GM18867 (cell line): ENCODE measurements around the gene RAPGEFL1.
"Not testable (repeated sequence)": the region's sequence is repeated elsewhere in the genome, so short reads cannot be mapped to it uniquely, and the experiment has no call there.

Source experiments
- ATAC-seq: cut with Tn5 transposase; IDR thresholded peaks from one replicate; pipeline ENCODE4 v1.9.1; 2021; ENCODE audit warnings: mild to moderate bottlenecking, moderate library complexity; ENCODE audit not compliant: unreplicated experiment

RAPGEFL1 gene, protein sequence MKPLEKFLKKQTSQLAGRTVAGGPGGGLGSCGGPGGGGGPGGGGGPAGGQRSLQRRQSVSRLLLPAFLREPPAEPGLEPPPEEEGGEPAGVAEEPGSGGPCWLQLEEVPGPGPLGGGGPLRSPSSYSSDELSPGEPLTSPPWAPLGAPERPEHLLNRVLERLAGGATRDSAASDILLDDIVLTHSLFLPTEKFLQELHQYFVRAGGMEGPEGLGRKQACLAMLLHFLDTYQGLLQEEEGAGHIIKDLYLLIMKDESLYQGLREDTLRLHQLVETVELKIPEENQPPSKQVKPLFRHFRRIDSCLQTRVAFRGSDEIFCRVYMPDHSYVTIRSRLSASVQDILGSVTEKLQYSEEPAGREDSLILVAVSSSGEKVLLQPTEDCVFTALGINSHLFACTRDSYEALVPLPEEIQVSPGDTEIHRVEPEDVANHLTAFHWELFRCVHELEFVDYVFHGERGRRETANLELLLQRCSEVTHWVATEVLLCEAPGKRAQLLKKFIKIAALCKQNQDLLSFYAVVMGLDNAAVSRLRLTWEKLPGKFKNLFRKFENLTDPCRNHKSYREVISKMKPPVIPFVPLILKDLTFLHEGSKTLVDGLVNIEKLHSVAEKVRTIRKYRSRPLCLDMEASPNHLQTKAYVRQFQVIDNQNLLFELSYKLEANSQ

DNA sequence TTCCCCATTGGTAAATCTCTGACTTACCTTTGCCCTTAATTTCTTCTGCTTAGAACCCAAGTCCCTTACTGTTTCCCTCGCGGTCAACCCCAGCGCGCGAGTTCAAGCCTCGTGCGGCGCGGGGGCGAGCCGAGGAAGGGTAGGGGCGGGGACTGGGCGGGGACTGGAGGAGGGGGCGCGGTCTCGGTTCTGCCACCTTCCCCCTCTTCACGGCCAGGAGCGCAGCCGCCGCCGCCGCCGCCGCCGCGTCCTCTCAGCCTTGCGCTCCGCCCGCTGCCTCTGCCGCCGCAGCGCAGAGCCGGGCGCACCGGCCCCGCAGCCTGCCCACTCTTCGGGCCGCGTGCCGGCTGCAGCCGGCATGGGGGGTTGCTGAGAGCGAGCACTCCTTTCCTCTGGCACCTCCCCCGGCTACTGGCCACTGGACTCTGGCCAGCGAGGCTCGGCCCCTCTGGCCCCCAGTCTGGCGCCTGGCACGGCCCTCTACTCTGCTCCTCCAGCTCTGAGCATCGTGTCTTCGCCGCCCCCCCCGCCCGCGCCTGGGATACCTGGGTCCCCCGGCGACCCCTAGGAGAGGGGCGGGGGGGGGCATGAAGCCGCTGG, at the start of gene RAPGEFL1:
Gene RAPGEFL1, plus strand, starts transcription at position 196 of the 600 bp plus-strand sequence. Its CDS starts 392 bp downstream, at position 588.
- peak; percentile 64 for ATAC-seq

DNA sequence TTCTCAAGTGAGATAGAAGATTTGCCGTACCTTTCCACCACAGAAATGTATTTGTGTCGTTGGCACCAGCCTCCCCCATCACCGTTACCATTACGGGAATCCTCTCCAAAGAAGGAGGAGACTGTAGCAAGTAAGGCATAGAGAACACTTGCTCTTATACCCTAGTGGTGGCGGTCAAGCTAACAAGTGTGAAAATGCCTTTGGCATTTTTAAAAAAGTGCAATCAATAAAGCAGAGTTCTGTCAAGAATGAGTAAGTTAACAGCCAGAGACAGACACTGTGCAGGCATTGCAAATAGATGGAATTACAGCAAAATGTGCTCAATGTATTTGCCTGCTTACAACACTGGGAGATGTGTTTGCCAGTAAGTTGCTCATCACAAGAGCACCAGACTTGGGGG, 47.8 kb upstream of the RAPGEFL1 start:
- no peak for ATAC-seq

GRCh38 chr17:40130352-40131042, 46.8 kb upstream of the RAPGEFL1 start:
- ATAC-seq = no peak

GRCh38 chr17:40134184-40134583, 43.1 kb upstream of the RAPGEFL1 start:
- no peak for ATAC-seq

DNA sequence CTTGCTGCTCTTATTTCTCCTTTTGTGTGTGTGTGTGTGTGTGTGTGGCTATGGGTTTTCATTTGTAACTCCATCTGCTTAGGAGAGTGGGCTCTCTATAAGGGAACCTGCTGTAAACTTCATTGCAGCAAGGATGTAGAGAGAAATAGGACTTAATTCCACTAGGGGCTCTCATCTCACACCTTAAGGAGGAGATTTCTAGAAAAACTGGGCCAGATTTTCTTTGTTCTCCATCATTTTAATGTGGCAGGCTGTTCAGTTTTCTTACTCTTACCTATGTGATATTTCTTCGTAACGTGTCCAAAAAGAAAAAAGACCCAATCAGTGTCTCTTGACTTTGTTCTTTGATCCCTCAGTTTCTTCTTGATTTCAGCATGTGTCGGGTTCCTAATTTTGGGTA, 41.5 kb upstream of the RAPGEFL1 start:
- no peak for ATAC-seq

- ATAC-seq = peak; percentile 17
These were observed 37.7 kb upstream of the RAPGEFL1 start for GRCh38 chr17:40139566-40140058.

GRCh38 chr17:40143166-40143565, 34.1 kb upstream of the RAPGEFL1 start:
- ATAC-seq = not testable (repeated sequence)

- ATAC-seq = no peak
These were observed 31.8 kb upstream of the RAPGEFL1 start for GRCh38 chr17:40145476-40145875.

- ATAC-seq = no peak
These were observed 28.7 kb upstream of the RAPGEFL1 start for GRCh38 chr17:40148527-40148926.

- ATAC-seq = no peak
These were observed 27.0 kb upstream of the RAPGEFL1 start for GRCh38 chr17:40150276-40150675.

- no peak for ATAC-seq
These were observed 25.8 kb upstream of the RAPGEFL1 start for GRCh38 chr17:40151414-40151963.

DNA sequence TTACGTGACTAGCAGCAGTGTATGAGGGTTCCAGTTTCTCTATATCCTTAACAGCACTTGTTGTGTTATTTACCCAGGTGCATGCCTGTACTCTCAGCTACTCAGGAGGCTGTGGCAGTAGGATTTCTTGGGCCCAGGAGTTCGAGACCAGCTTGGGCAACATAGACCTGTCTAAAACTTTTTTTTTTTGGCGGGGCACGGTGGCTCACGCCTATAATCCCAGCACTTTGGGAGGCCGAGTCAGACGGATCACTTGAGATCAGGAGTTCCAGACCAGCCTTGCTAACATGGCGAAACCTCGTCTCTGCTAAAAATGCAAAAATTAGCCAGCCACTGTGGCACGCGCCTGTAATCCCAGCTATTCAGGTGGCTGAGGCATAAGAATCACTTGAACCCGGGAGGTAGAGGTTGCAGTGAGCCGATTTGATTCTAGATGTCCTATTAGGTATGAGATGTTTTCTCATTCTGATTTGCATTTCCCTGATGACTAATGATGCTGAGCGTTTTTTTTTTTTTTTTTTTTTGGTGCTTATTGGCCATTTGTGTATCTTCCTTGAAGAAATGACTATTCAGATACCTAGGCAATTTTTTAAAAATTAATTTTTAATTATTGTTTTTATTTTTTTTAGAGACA, 23.6 kb upstream of the RAPGEFL1 start:
- no peak for ATAC-seq

- no peak for ATAC-seq
These were observed 19.3 kb upstream of the RAPGEFL1 start for GRCh38 chr17:40157973-40158372.

GRCh38 chr17:40158438-40159013, 18.7 kb upstream of the RAPGEFL1 start:
- ATAC-seq = no peak

- no peak for ATAC-seq
These were observed 17.8 kb upstream of the RAPGEFL1 start for GRCh38 chr17:40159456-40159855.

DNA sequence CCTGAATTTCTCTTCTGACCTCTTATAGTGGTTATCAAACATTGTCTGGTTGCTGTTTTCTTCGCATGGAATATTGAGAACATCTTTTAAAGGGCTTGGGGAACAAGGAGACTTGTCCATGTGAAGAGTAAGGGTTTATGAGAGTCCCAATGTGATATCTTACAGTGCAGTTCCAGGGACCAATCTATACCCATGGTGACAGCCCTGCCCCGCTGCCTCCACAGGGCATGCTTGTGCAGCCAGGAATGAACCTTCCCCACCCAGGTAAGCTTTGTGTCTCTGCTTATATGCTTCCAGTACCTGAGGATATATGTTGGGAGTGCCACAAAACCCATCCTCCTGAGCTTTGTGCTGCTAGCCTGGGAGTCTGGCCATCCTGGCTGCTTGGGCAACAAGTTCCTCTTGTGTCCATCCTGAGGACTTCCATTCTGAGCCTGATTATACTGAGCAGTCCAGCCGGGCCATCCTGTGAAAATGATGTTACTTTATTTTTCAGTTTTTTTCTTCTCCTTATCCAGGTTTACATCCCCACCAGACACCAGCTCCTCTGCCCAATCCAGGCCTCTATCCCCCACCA, 9.5 kb upstream of the RAPGEFL1 start:
- ATAC-seq = no peak

DNA sequence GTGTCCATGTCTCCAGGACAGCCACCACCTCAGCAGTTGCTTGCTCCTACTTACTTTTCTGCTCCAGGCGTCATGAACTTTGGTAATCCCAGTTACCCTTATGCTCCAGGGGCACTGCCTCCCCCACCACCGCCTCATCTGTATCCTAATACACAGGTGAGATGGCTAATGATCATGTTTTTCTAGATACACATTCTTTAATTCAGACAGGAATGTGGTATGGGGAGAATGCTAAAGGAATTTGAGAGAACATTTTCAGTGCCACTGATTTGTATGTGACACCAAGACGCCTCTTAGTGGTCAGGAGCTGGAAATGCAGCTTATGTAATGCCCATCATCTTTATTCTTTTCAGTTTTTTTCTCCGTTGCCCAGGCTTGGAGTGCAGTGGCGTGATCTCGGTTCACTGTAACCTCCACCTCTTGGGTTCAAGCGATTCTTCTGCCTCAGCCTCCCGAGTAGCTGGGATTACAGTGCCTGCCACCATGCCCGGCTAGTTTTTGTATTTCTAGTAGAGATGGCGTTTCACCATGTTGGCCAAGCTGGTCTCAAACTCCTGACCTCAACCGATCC, 8.9 kb upstream of the RAPGEFL1 start:
- no peak for ATAC-seq

GRCh38 chr17:40170325-40170724, 6.9 kb upstream of the RAPGEFL1 start:
- no peak for ATAC-seq

DNA sequence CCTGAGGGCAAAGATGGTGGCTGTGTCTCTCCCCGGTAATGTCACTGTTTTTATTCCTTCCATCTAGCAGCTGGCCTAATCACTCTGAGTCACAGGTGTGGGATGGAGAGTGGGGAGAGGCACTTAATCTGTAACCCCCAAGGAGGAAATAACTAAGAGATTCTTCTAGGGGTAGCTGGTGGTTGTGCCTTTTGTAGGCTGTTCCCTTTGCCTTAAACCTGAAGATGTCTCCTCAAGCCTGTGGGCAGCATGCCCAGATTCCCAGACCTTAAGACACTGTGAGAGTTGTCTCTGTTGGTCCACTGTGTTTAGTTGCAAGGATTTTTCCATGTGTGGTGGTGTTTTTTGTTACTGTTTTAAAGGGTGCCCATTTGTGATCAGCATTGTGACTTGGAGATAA, 5.5 kb upstream of the RAPGEFL1 start:
- ATAC-seq = no peak
